ENCODE results near the gene DUSP11. TPM values are rescaled to one million over a fixed set of nuclear protein-coding genes. Genes with fewer than 3 reads are reported as not detected.

Gene DUSP11
- total and polyA plus RNA-seq, 9 of the 15 experiments (the other 6 are each of a cell fraction or from before 2014, with no cell fraction given): 20.7 to 79.8 (median 29.3) TPM

GRCh38 chr2:73736855-73737779 is 42.8 kb downstream of the DUSP11 start, which contains the start of gene TPRKB (continued):
- no peak for TF ChIP-seq ZNF280A (IDR thresholded peaks at IDR 0.05; ENCODE audit: low read depth, partially characterized antibody)
- no peak for TF ChIP-seq JUNB (CRISPR knock-in tag; conservative IDR thresholded peaks at IDR 0.05)
- no peak for TF ChIP-seq ILF3 (IDR thresholded peaks at IDR 0.05; ENCODE audit: borderline replicate concordance)
- no peak for TF ChIP-seq GTF3C2 (IDR thresholded peaks at IDR 0.05; ENCODE audit: borderline replicate concordance, extremely low read depth, insufficient read length)
- no peak for TF ChIP-seq CTCF (IDR thresholded peaks at IDR 0.05 in 2 of 3, conservative IDR thresholded peaks at IDR 0.05 in 1 of 3; ENCODE audit: insufficient read depth in 2 of 3, low read depth in 1 of 3, low read length in 3 of 3)
- no peak for TF ChIP-seq GMEB1 (CRISPR knock-in tag; IDR thresholded peaks at IDR 0.05)
- TF ChIP-seq MYC (IDR thresholded peaks at IDR 0.05; ENCODE audit: low read depth, low read length): peak; percentile 63
- TF ChIP-seq MYC (CRISPR knock-in tag; IDR thresholded peaks at IDR 0.05; ENCODE audit: borderline replicate concordance, low read depth): peak; percentile 22; the same call in 1 of the 2 replicates
- TF ChIP-seq ZNF174 (CRISPR knock-in tag; IDR thresholded peaks at IDR 0.05): no peak
- TF ChIP-seq HNRNPL (IDR thresholded peaks at IDR 0.05; ENCODE audit: low read depth, low read length): no peak
- TF ChIP-seq NFYB (IDR thresholded peaks at IDR 0.05; ENCODE audit: extremely low read depth, insufficient read length): peak; percentile 16
- TF ChIP-seq FOXP1 (CRISPR knock-in tag; IDR thresholded peaks at IDR 0.05): peak; percentile 85; the same call in 1 of the 2 replicates
- no peak for TF ChIP-seq CEBPB (tag; IDR thresholded peaks at IDR 0.05)
- TF ChIP-seq ETS2 (tag; IDR thresholded peaks at IDR 0.05; ENCODE audit: borderline replicate concordance, poor library complexity, severe bottlenecking): no peak
- TF ChIP-seq RUNX1 (IDR thresholded peaks at IDR 0.05; ENCODE audit: low read depth): no peak
- no peak for TF ChIP-seq ZNF277 (CRISPR knock-in tag; IDR thresholded peaks at IDR 0.05; ENCODE audit: borderline replicate concordance)
- no peak for TF ChIP-seq MCM3 (IDR thresholded peaks at IDR 0.05)
